Trophoblast cell (in vitro differentiated cells and primary cell): ENCODE measurements around the gene USH2A.
A peak's percentile ranks its signal among the peaks of the same experiment; 100 is the strongest.

Experiments
- DNase-seq, 2 donors: peaks; one replicate each; pipeline ENCODE4 v3.0.0-alpha.2; 2016
- H2AFZ ChIP-seq: 2 replicates; pipeline ENCODE4 v1.6.1; 2013; ENCODE audit warnings: low read length, moderate library complexity, mild to moderate bottlenecking; ENCODE audit not compliant: insufficient read depth, poor library complexity
- H2AK5ac ChIP-seq: 2 replicates; pipeline ENCODE4 v1.6.1; 2013; ENCODE audit warnings: mild to moderate bottlenecking, low read length
- H2BK120ac ChIP-seq: 2 replicates; pipeline ENCODE4 v1.6.1; 2013; ENCODE audit warnings: low read length, mild to moderate bottlenecking, moderate library complexity; ENCODE audit not compliant: insufficient read depth, poor library complexity
- H2BK12ac ChIP-seq: 2 replicates; pipeline ENCODE4 v1.6.1; 2013; ENCODE audit warnings: mild to moderate bottlenecking, low read length, moderate library complexity
- H2BK5ac ChIP-seq: 2 replicates; pipeline ENCODE4 v1.6.1; 2013; ENCODE audit warnings: low read length, low read depth, moderate library complexity, mild to moderate bottlenecking; ENCODE audit not compliant: poor library complexity
- H3K14ac ChIP-seq: 2 replicates; pipeline ENCODE4 v1.6.1; 2013; ENCODE audit warnings: mild to moderate bottlenecking, low read length
- H3K18ac ChIP-seq: 2 replicates; pipeline ENCODE4 v1.6.1; 2013; ENCODE audit warnings: mild to moderate bottlenecking, low read length
- H3K23ac ChIP-seq: 2 replicates; pipeline ENCODE4 v1.6.1; 2013; ENCODE audit warnings: low read length
- H3K27ac ChIP-seq: 2 replicates; pipeline ENCODE4 v1.5.1; 2013; ENCODE audit warnings: low read depth, mild to moderate bottlenecking, inconsistent platforms, low read length, moderate library complexity
- H3K27me3 ChIP-seq: 2 replicates; pipeline ENCODE4 v1.6.1; 2013; ENCODE audit warnings: inconsistent platforms, mild to moderate bottlenecking, low read length, moderate library complexity; ENCODE audit not compliant: insufficient read depth
- H3K36me3 ChIP-seq, 2 experiments: 1 replicate in 1 of 2; 2 replicates in 1 of 2; pipeline ENCODE4 v1.6.1; 2013; ENCODE audit warnings: low read length in 2 of 2, mild to moderate bottlenecking in 2 of 2, moderate library complexity in 1 of 2; ENCODE audit not compliant: insufficient read depth in 2 of 2, control insufficient read depth in 1 of 2
- H3K4ac ChIP-seq: 2 replicates; pipeline ENCODE4 v1.6.1; 2013; ENCODE audit warnings: low read depth, mild to moderate bottlenecking, low read length, moderate library complexity
- H3K4me1 ChIP-seq, 2 experiments: 1 replicate in 1 of 2; 2 replicates in 1 of 2; pipeline ENCODE4 v1.6.1; 2013; ENCODE audit warnings: low read length in 2 of 2, mild to moderate bottlenecking in 2 of 2, moderate library complexity in 1 of 2; ENCODE audit not compliant: insufficient read depth in 2 of 2, control insufficient read depth in 1 of 2
- H3K4me2 ChIP-seq: 2 replicates; pipeline ENCODE4 v1.6.1; 2013; ENCODE audit warnings: inconsistent platforms, mild to moderate bottlenecking, low read length, moderate library complexity
- H3K4me3 ChIP-seq: 2 replicates; pipeline ENCODE4 v1.5.1; 2013; ENCODE audit warnings: mild to moderate bottlenecking, low read depth, low read length, inconsistent platforms
- H3K79me1 ChIP-seq: one replicate; pipeline ENCODE4 v1.6.1; 2013; ENCODE audit warnings: low read length
- H3K79me2 ChIP-seq: 2 replicates; pipeline ENCODE4 v1.6.1; 2013; ENCODE audit warnings: low read length, mild to moderate bottlenecking; ENCODE audit not compliant: control insufficient read depth, insufficient read depth, poor library complexity
- H3K9ac ChIP-seq: 2 replicates; pipeline ENCODE4 v1.6.1; 2013; ENCODE audit warnings: mild to moderate bottlenecking, low read length
- H3K9me3 ChIP-seq: 2 replicates; pipeline ENCODE4 v1.6.1; 2013; ENCODE audit warnings: low read depth, mild to moderate bottlenecking, control low read depth, inconsistent platforms, low read length; ENCODE audit not compliant: insufficient read depth
- H4K12ac ChIP-seq: 2 replicates; pipeline ENCODE4 v1.6.1; 2013; ENCODE audit warnings: low read depth, mild to moderate bottlenecking, low read length, moderate library complexity
- H4K8ac ChIP-seq: 2 replicates; pipeline ENCODE4 v1.6.1; 2013; ENCODE audit warnings: low read depth, mild to moderate bottlenecking, low read length, moderate library complexity
- H4K91ac ChIP-seq: one replicate; pipeline ENCODE4 v1.6.1; 2013; ENCODE audit warnings: low read depth, mild to moderate bottlenecking, low read length, moderate library complexity
- WGBS: extraction: QIAGEN DNeasy Blood & Tissue Kit; methylation state at CpG from one replicate; pipeline ENCODE4 v1.1.7; 2013; ENCODE audit warnings: missing lambda C conversion rate; ENCODE audit not compliant: insufficient read length, insufficient coverage; ENCODE audit errors: extremely low coverage; 5-methylcytosine and 5-hydroxymethylcytosine counted together

Gene USH2A

GRCh38 chr1:215970406-215970805 lies 452.8 kb downstream of the USH2A start:
- Histone ChIP-seq H3K4me1 (no peaks in the 10 kb centered on the region), H2AK5ac (no peak overlapping the region), H3K9ac (no peak overlapping the region), H3K23ac (no peak overlapping the region), H3K18ac (no peak overlapping the region), H3K27ac (no peak overlapping the region), H4K91ac (no peak overlapping the region), H3K4me3 (no peak overlapping the region), H2BK5ac (no peak overlapping the region), H3K4ac (no peak overlapping the region), H2AFZ (no peak overlapping the region), H3K79me1 (no peaks in the 10 kb centered on the region), H2BK120ac (no peak overlapping the region), H2BK12ac (no peak overlapping the region), H3K27me3 (no peaks in the 10 kb centered on the region), H4K8ac (no peak overlapping the region), H3K79me2 (no peaks in the 10 kb centered on the region), H3K4me2 (no peak overlapping the region), H3K36me3 (no peaks in the 10 kb centered on the region), H3K9me3 (no peaks in the 10 kb centered on the region), H3K14ac (no peak overlapping the region), H4K12ac (no peak overlapping the region)
- peak; percentile 31 to 47 for DNase-seq
- no CpG with 5 or more reads among the region's 6 CpGs for WGBS

GRCh38 chr1:215963621-215964020 lies 459.6 kb downstream of the USH2A start:
- no peak overlapping the region for H3K9ac ChIP-seq
- H3K79me2 ChIP-seq = no peaks in the 10 kb centered on the region
- no peak overlapping the region for H3K18ac ChIP-seq
- WGBS = no CpG with 5 or more reads among the region's 9 CpGs
- H3K79me1 ChIP-seq = no peaks in the 10 kb centered on the region
- no peak for DNase-seq
- no peaks in the 10 kb centered on the region for H3K27me3 ChIP-seq
- H3K4me3 ChIP-seq = no peak overlapping the region
- no peak overlapping the region for H4K12ac ChIP-seq
- no peak overlapping the region for H3K4me2 ChIP-seq
- H3K36me3 ChIP-seq = no peaks in the 10 kb centered on the region
- H2BK5ac ChIP-seq = no peak overlapping the region
- H4K91ac ChIP-seq = no peak overlapping the region
- H3K4ac ChIP-seq = no peak overlapping the region
- no peak overlapping the region for H2BK120ac ChIP-seq
- no peak overlapping the region for H3K23ac ChIP-seq
- no peak overlapping the region for H4K8ac ChIP-seq
- no peak overlapping the region for H2AFZ ChIP-seq
- H3K27ac ChIP-seq = no peak overlapping the region
- no peaks in the 10 kb centered on the region for H3K4me1 ChIP-seq
- H2BK12ac ChIP-seq = no peak overlapping the region
- H2AK5ac ChIP-seq = no peak overlapping the region
- H3K9me3 ChIP-seq = no peaks in the 10 kb centered on the region
- H3K14ac ChIP-seq = no peak overlapping the region

GRCh38 chr1:215963040-215963439 lies 460.2 kb downstream of the USH2A start:
- no peak for DNase-seq
- Histone ChIP-seq H4K91ac (no peak overlapping the region), H2BK120ac (no peak overlapping the region), H2AK5ac (no peak overlapping the region), H2BK5ac (no peak overlapping the region), H3K27ac (no peak overlapping the region), H3K9ac (no peak overlapping the region), H2BK12ac (no peak overlapping the region), H3K14ac (no peak overlapping the region), H4K12ac (no peak overlapping the region), H3K23ac (no peak overlapping the region), H3K4me1 (no peaks in the 10 kb centered on the region), H3K36me3 (no peaks in the 10 kb centered on the region), H2AFZ (no peak overlapping the region), H3K4me3 (no peak overlapping the region), H3K4me2 (no peak overlapping the region), H3K18ac (no peak overlapping the region), H3K79me1 (no peaks in the 10 kb centered on the region), H3K79me2 (no peaks in the 10 kb centered on the region), H3K27me3 (no peaks in the 10 kb centered on the region), H3K4ac (no peak overlapping the region), H4K8ac (no peak overlapping the region), H3K9me3 (no peaks in the 10 kb centered on the region)
- WGBS = no CpG with 5 or more reads among the region's 1 CpG

GRCh38 chr1:215958841-215959240 lies 464.4 kb downstream of the USH2A start:
- no CpG with 5 or more reads among the region's 1 CpG for WGBS

More at GRCh38 chr1:215958841-215959240, 464.4 kb downstream of the USH2A start:
- no peaks in the 10 kb centered on the region for H3K79me1 ChIP-seq
- H4K8ac ChIP-seq = no peak overlapping the region
- no peak overlapping the region for H2AK5ac ChIP-seq
- H4K12ac ChIP-seq = no peak overlapping the region
- no peak overlapping the region for H3K9ac ChIP-seq
- no peaks in the 10 kb centered on the region for H3K36me3 ChIP-seq
- H3K4me3 ChIP-seq = no peak overlapping the region
- no peak overlapping the region for H3K18ac ChIP-seq
- H2BK12ac ChIP-seq = no peak overlapping the region
- H2BK5ac ChIP-seq = no peak overlapping the region
- H4K91ac ChIP-seq = no peak overlapping the region
- H3K23ac ChIP-seq = no peak overlapping the region
- H3K4me1 ChIP-seq = no peaks in the 10 kb centered on the region
- H3K27ac ChIP-seq = no peak overlapping the region
- no peak overlapping the region for H2BK120ac ChIP-seq
- no peaks in the 10 kb centered on the region for H3K79me2 ChIP-seq
- H3K14ac ChIP-seq = no peak overlapping the region
- no peaks in the 10 kb centered on the region for H3K9me3 ChIP-seq
- H3K4ac ChIP-seq = no peak overlapping the region
- no peak for DNase-seq
- no peak overlapping the region for H2AFZ ChIP-seq
- no peaks in the 10 kb centered on the region for H3K27me3 ChIP-seq
- no peak overlapping the region for H3K4me2 ChIP-seq
